ENCODE data around the gene FLCN.

- TF ChIP-seq CTCF (conservative IDR thresholded peaks at IDR 0.05) (no peak), ZFX (IDR thresholded peaks at IDR 0.05) (no peak)
Measured at GRCh38 chr17:17180741-17181525, 56.0 kb downstream of the FLCN start.
